Body of pancreas (tissue), 4 donors: ENCODE results near the gene SLC24A1.

Source experiments
- CTCF ChIP-seq, 7 experiments: fragments of 450-650 bp in 4 of 7; fragments of 200-600 bp in 3 of 7; sonication (generic) in 3 of 7; IDR thresholded peaks; one replicate each; pipeline ENCODE4 v1.5.1; 2016 to 2019; ENCODE audit warnings: antibody characterized with exemption in 7 of 7
- POLR2A ChIP-seq, 3 donors: fragments of 450-650 bp; IDR thresholded peaks; one replicate each; pipeline ENCODE4 v1.6.1; 2016; ENCODE audit warnings: antibody characterized with exemption in 3 of 3, mild to moderate bottlenecking in 2 of 3

GRCh38 chr15:65576664-65577063, 45.1 kb upstream of the SLC24A1 start:
- TF ChIP-seq CTCF (IDR thresholded peaks at IDR 0.05), result no peak
- no peak for TF ChIP-seq POLR2A (IDR thresholded peaks at IDR 0.05)
